GM12878 (cell line): ENCODE measurements around the gene FAM156A. TPM values are rescaled to one million over a fixed set of nuclear protein-coding genes. Genes with fewer than 3 reads are reported as not detected.

ENCODE experiments used
- ATAC-seq: fragments of 200-7000 bp; cut with Tn5 transposase; 3 replicates; pipeline ENCODE4 v1.9.1; 2020; ENCODE audit warnings: mild to moderate bottlenecking, moderate library complexity
- BruUV-seq: library from RNA; stranded (reverse); fragments of 400-500 nt; replicated peaks from 2 replicates; lab custom pipeline; 2021; lab: Mats Ljungman, UMichigan
- CTCF ChIA-PET: fragments of 300-600 bp; sonication (Branson Sonifier 250); formaldehyde crosslinking; extraction: SDS; loops from one replicate; lab custom pipeline; 2021; ENCODE audit warnings: inconsistent platforms; lab: Yijun Ruan, JAX
- POLR2A ChIA-PET: fragments of 350-600 bp; formaldehyde crosslinking; extraction: SDS; loops from one replicate; lab custom pipeline; 2021; ENCODE audit warnings: inconsistent platforms; lab: Charles Lee
- RAD21 ChIA-PET: fragments of 300-600 bp; sonication (Branson Sonifier 250); formaldehyde crosslinking; loops from one replicate; lab custom pipeline; 2023; ENCODE audit warnings: antibody characterized with exemption; ENCODE audit not compliant: unreplicated experiment; lab: Charles Lee
- SMC1A ChIA-PET: fragments of 300-600 bp; sonication (Branson Sonifier 250); formaldehyde crosslinking; loops from one replicate; lab custom pipeline; 2023; ENCODE audit not compliant: unreplicated experiment, uncharacterized antibody; lab: Charles Lee
- DNase-seq: peaks from one replicate; pipeline ENCODE4 v3.0.0-alpha.2; 2011; ENCODE audit warnings: low read depth, low spot score
- FAIRE-seq: peaks from 3 replicates; lab custom pipeline; 2011; peaks lifted over from hg19 to GRCh38; lab: Jason Lieb, UNC
- H2AFZ ChIP-seq: 2 replicates; pipeline ENCODE4 v1.6.0; 2011; ENCODE audit warnings: low read depth, low read length, control low read depth; ENCODE audit not compliant: control insufficient read depth
- H3K27ac ChIP-seq: 2 replicates; pipeline ENCODE4 v1.5.1; 2011; ENCODE audit warnings: control low read depth; ENCODE audit not compliant: control insufficient read depth, insufficient read depth
- H3K27me3 ChIP-seq, 2 experiments: replicated peaks in 1 of 2; 2 replicates each; pipeline versions ENCODE4 v1.6.0 to v1.6.1; 2011; ENCODE audit warnings: low read length in 1 of 2; ENCODE audit not compliant: control insufficient read depth in 2 of 2, insufficient read depth in 2 of 2
- H3K36me3 ChIP-seq, 2 experiments: 2 replicates each; pipeline ENCODE4 v1.5.1; 2011; ENCODE audit warnings: low read length in 1 of 2; ENCODE audit not compliant: control insufficient read depth in 2 of 2, insufficient read depth in 2 of 2
- H3K4me1 ChIP-seq: 2 replicates; pipeline ENCODE4 v1.6.1; 2011; ENCODE audit warnings: mild to moderate bottlenecking, low read length, moderate library complexity, mixed read lengths; ENCODE audit not compliant: control insufficient read depth, insufficient read depth
- H3K4me2 ChIP-seq: 2 replicates; pipeline ENCODE4 v1.6.0; 2011; ENCODE audit warnings: control low read depth; ENCODE audit not compliant: control insufficient read depth, insufficient read depth
- H3K4me3 ChIP-seq: fragments of 200-600 bp; sonication (generic); 2 replicates; pipeline ENCODE4 v1.5.1; 2016
- H3K79me2 ChIP-seq: 2 replicates; pipeline ENCODE4 v1.6.0; 2011; ENCODE audit warnings: low read length; ENCODE audit not compliant: control insufficient read depth, insufficient read depth
- H3K9ac ChIP-seq: 2 replicates; pipeline ENCODE4 v1.8.0; 2011; ENCODE audit warnings: low read length, control low read depth, mixed read lengths; ENCODE audit not compliant: control insufficient read depth, insufficient read depth
- H3K9me3 ChIP-seq: replicated peaks from 3 replicates; pipeline ENCODE4 v1.5.1; 2011; ENCODE audit warnings: mild to moderate bottlenecking, low read length; ENCODE audit not compliant: control insufficient read depth, insufficient read depth
- H4K20me1 ChIP-seq: 2 replicates; pipeline ENCODE4 v1.6.0; 2011; ENCODE audit not compliant: control insufficient read depth, insufficient read depth
- EED ChIP-seq: sonication (generic); IDR thresholded peaks from 2 replicates; pipeline ENCODE4 v1.6.1; 2016; ENCODE audit warnings: antibody characterized with exemption, low read depth
- FOXK2 ChIP-seq: fragments of 450-650 bp; IDR thresholded peaks from 2 replicates; pipeline ENCODE4 v1.6.1; 2017; ENCODE audit warnings: mild to moderate bottlenecking, moderate library complexity
- NBN ChIP-seq: fragments of 450-650 bp; IDR thresholded peaks from 2 replicates; pipeline ENCODE4 v1.6.1; 2016
- NFXL1 ChIP-seq: fragments of 450-650 bp; IDR thresholded peaks from 2 replicates; pipeline ENCODE4 v1.6.1; 2017; ENCODE audit warnings: antibody characterized with exemption, mild to moderate bottlenecking, borderline replicate concordance
- RFX5 ChIP-seq: IDR thresholded peaks from 2 replicates; pipeline ENCODE4 v1.6.1; 2011; ENCODE audit warnings: low read depth, low read length, improper control_type of control experiment
- SIN3A ChIP-seq: IDR thresholded peaks from 2 replicates; pipeline ENCODE4 v1.6.1; 2012; ENCODE audit warnings: low read depth, low read length, improper control_type of control experiment
- SUZ12 ChIP-seq: fragments of 200-600 bp; sonication (generic); IDR thresholded peaks from one replicate; pipeline ENCODE4 v1.6.1; 2018; ENCODE audit warnings: antibody characterized with exemption, mild to moderate bottlenecking; ENCODE audit not compliant: unreplicated experiment
- WRNIP1 ChIP-seq: IDR thresholded peaks from 2 replicates; pipeline ENCODE4 v1.6.1; 2011; ENCODE audit warnings: low read depth, low read length, improper control_type of control experiment, borderline replicate concordance
- ZBTB4 ChIP-seq: fragments of 450-650 bp; formaldehyde crosslinking; IDR thresholded peaks from 2 replicates; pipeline ENCODE4 v1.4.0; 2022; ENCODE audit warnings: mild to moderate bottlenecking, moderate library complexity
- ZZZ3 ChIP-seq: IDR thresholded peaks from 2 replicates; pipeline ENCODE4 v1.6.1; 2011; ENCODE audit warnings: low read depth; ENCODE audit not compliant: control insufficient read depth, insufficient read length
- WGBS: methylation state at CpG from one replicate; pipeline ENCODE4 v1.1.6; 2016; ENCODE audit warnings: low lambda C conversion rate; ENCODE audit not compliant: insufficient replicate concordance, insufficient coverage; ENCODE audit errors: missing lambda C conversion rate; 5-methylcytosine and 5-hydroxymethylcytosine counted together
- in situ Hi-C: fragments of 300-500 bp; cut with MboI; formaldehyde crosslinking; loops from 9 replicates; pipeline ENCODE4 v1.14.3; 2018; ENCODE audit warnings: mixed read lengths
- intact Hi-C: fragments of 100-400 bp; cut with micrococcal nuclease; formaldehyde crosslinking; loops from one replicate; pipeline ENCODE4 v1.14.2; 2022; ENCODE audit not compliant: unreplicated experiment
- polyA plus RNA-seq, 11 experiments: library from polyadenylated mRNA; depleted of rRNA in 4 of 11; unstranded in 6 of 11; stranded (reverse) in 5 of 11; fragments of >200 nt; fragmentation: Nextera tagmentation in 4 of 11; fragmentation: Illumina TruSeq in 1 of 11; extraction: Ambion mirVana in 4 of 11; extraction: Trizol in 1 of 11; gene quantifications; 1 replicate in 1 of 11; 2 replicates in 10 of 11; pipeline versions ENCODE4 v1.2.1 to v1.2.3, GENCODE V29; 2011 to 2016; ENCODE audit warnings: inconsistent platforms in 2 of 11, missing spikeins in 2 of 11, low read depth in 1 of 11
- total RNA-seq, 4 experiments: library from RNA; depleted of rRNA in 3 of 4; stranded (reverse); fragments of >200 nt in 3 of 4; fragmentation: Illumina TruSeq in 1 of 4; extraction: Trizol in 1 of 4; gene quantifications; 2 replicates each; pipeline versions ENCODE4 v1.2.1 to v1.2.3, GENCODE V29; 2013 to 2021

Gene FAM156A
- total and polyA plus RNA-seq, 10 of the 15 experiments (the other 5 are each of a cell fraction or from before 2014, with no cell fraction given), result 2.9 to 25.2 (median 16.3) TPM

DNA sequence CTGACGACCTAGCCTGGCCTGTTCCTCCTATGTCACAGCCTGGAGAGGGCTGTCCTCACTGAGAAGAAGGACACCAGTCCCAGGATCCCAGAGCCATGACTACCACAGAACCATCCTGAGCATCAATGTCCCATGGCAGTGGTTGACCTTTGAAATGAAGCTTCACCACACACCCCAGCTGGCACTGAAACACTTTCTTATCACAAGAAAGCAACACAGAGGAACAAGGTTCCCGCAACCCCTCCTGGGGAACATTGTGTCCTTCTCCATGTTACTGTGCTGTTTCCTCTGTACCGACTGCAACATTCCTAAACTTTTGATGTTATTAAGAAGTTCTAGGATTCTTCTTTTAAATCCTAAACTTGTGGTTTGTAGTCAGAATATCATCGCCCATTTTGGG is 21.2 kb upstream of the FAM156A start:
- Histone ChIP-seq H3K9me3 (no peaks in the 10 kb centered on the region), H3K9ac (no peak overlapping the region), H3K27me3 (no peaks in the 10 kb centered on the region; a peak in 1 of 4 replicates), H4K20me1 (no peaks in the 10 kb centered on the region), H3K36me3 (no peaks in the 10 kb centered on the region), H2AFZ (no peak overlapping the region), H3K4me1 (no peaks in the 10 kb centered on the region), H3K4me2 (no peak overlapping the region), H3K4me3 (no peak overlapping the region), H3K79me2 (no peaks in the 10 kb centered on the region), H3K27ac (no peak overlapping the region)
- intact Hi-C loops, result no loop called here
- CTCF ChIA-PET, result no interaction called here
- ATAC-seq (no peak), DNase-seq (no peak), FAIRE-seq (no peak)
- POLR2A ChIA-PET, result no interaction called here
- WGBS, result 29% methylated on average over 4 of the region's 4 CpGs
- RAD21 ChIA-PET, result no interaction called here
- TF ChIP-seq SUZ12 (no peak), ZZZ3 (no peak), ZBTB4 (no peak), WRNIP1 (no peak), FOXK2 (no peak), NBN (no peak), NFXL1 (no peak), RFX5 (no peak), SIN3A (no peak), EED (no peak)
- SMC1A ChIA-PET, result no interaction called here
- BruUV-seq, result no TSS peak
- in situ Hi-C loops, result loop anchor here (25.0 kb wide), 2 partner anchors 392 to 642 kb away; no protein-coding TSS in a partner anchor
